Epithelial cell of esophagus (primary cell): Measurements from ENCODE around the gene LYSMD4.

Source experiments
- DNase-seq: peaks from one replicate; pipeline ENCODE4 v3.0.0; 2010; ENCODE audit warnings: low read depth
- H3K4me3 ChIP-seq: 2 replicates; pipeline ENCODE4 v1.5.1; 2011; ENCODE audit warnings: mild to moderate bottlenecking, low read length, control low read depth
- TF ChIP-seq, protein P1 (sequence below): IDR thresholded peaks from 2 replicates; pipeline ENCODE4 v1.5.1; 2011; ENCODE audit warnings: low read depth, mild to moderate bottlenecking, low read length, control low read depth, inconsistent platforms; ENCODE audit not compliant: insufficient read depth; ENCODE audit errors: missing control alignments

LYSMD4 gene

GRCh38 chr15:99717161-99718009 is 15.9 kb downstream of the LYSMD4 start:
- no peak overlapping the region for H3K4me3 ChIP-seq
- no peak for DNase-seq
- TF ChIP-seq, protein P1, sequence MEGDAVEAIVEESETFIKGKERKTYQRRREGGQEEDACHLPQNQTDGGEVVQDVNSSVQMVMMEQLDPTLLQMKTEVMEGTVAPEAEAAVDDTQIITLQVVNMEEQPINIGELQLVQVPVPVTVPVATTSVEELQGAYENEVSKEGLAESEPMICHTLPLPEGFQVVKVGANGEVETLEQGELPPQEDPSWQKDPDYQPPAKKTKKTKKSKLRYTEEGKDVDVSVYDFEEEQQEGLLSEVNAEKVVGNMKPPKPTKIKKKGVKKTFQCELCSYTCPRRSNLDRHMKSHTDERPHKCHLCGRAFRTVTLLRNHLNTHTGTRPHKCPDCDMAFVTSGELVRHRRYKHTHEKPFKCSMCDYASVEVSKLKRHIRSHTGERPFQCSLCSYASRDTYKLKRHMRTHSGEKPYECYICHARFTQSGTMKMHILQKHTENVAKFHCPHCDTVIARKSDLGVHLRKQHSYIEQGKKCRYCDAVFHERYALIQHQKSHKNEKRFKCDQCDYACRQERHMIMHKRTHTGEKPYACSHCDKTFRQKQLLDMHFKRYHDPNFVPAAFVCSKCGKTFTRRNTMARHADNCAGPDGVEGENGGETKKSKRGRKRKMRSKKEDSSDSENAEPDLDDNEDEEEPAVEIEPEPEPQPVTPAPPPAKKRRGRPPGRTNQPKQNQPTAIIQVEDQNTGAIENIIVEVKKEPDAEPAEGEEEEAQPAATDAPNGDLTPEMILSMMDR = no peak

DNA sequence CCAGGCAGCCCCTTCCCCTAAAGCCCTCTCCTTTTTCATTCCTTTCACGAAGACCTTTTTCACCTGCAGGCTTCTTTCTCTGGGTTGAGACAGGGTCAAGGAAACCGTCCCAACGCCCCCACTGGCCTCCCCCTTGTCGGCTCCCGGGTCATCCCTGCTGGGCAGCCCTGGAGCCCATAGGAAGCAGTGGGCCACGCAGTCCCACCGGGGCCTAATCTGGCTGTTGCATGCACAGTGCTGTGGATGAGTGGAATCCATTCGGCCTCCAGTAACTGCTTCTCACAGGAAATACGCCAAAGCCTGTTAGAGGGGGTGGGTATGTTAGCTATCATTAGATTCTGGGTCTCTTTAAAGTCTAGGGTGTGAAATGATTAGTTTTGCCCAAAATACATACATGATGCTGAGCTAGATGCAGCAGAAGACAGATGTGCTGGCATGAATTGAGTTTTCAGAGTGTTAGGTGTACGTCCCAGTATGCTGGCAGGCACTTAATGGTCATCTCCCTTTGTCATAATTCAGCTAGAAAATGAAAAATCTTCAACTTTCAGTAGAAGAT is 16.6 kb downstream of the LYSMD4 start:
- no peak overlapping the region for H3K4me3 ChIP-seq
- DNase-seq = no peak
- TF ChIP-seq, protein P1 = no peak

- TF ChIP-seq, protein P1 = no peak
- no peak overlapping the region for H3K4me3 ChIP-seq
- DNase-seq = no peak
Measured at GRCh38 chr15:99712415-99712814, 20.8 kb downstream of the LYSMD4 start.

DNA sequence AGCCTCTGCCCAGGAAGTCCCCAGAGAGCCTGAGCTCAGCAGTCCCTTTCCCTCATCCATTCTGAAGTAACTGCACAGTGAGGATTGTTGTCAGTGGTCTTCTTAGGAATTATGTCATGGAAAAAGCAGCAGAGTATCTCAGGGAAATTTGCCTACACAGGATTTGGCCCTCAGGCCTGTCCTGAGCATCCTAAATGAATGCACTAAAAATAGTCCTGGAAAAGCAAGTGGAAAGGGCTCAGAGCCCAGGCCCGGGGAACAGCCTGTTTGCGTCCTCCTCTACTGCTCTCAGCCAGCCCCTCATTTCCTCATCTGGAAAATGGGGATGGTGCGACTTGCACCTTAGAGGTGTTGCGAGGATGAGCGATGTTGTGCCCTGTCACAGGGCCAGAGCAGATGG is 21.6 kb downstream of the LYSMD4 start:
- TF ChIP-seq, protein P1 = no peak
- no peak for DNase-seq
- H3K4me3 ChIP-seq = no peak overlapping the region

GRCh38 chr15:99709243-99709986 is 23.8 kb downstream of the LYSMD4 start:
- DNase-seq = no peak
- H3K4me3 ChIP-seq = no peak overlapping the region
- TF ChIP-seq, protein P1 = no peak

DNA sequence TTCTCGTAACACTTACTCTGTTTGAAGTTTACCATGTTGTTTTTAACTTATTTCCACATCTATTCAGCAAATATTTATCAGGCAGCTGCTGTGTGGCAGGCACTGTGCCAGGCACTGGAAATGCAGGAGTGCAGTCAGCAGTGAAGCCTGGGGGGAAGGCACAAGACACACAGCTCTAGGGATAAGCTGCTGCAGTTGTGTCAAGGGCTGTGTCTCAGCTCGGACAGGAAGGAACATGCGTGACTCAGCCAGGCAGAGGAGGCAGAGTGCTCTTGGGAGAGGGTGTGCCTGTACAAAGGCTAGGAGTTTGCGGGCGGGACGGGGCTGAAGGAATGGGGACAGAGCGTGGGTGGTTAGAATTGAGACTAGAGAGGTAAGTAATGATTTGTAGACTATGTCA is 24.7 kb downstream of the LYSMD4 start:
- DNase-seq = peak; percentile 95
- H3K4me3 ChIP-seq = no peak overlapping the region
- TF ChIP-seq, protein P1 = no peak
